Prostate gland (tissue), 2 donors: Measurements from ENCODE around the gene RHOT1.

Source experiments
- POLR2AphosphoS5 ChIP-seq: sonication (generic); formaldehyde crosslinking; IDR thresholded peaks from one replicate; pipeline ENCODE4 v1.6.1; 2017; ENCODE audit warnings: antibody characterized with exemption
- TF ChIP-seq, protein P1 (sequence below), 4 experiments: fragments of 200-600 bp in 2 of 4; fragments of 450-650 bp in 2 of 4; sonication (generic) in 2 of 4; IDR thresholded peaks; 1 replicate in 3 of 4; 2 replicates in 1 of 4; pipeline ENCODE4 v1.5.1; 2016 to 2019; ENCODE audit warnings: antibody characterized with exemption in 4 of 4, mild to moderate bottlenecking in 2 of 4, moderate library complexity in 2 of 4

DNA sequence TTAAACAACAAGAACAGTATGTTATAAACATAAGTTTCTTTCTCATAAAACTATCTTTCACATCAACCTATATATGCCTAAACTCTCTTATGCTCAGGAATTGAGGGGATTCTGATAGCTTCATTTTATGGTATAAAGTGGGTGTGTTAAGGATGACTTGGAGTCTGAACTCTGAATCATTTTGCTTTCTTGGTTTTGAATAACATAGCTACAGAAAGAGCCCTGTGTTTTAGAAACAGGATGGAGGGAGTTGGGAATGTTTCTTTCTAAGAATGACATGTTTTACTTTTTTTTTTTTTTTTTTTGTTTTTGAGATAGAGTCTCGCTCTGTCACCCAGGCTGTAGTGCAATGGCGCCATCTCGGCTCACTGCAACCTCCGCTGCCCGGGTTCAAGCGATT lies 50.1 kb downstream of the RHOT1 start:
- TF ChIP-seq, protein P1, sequence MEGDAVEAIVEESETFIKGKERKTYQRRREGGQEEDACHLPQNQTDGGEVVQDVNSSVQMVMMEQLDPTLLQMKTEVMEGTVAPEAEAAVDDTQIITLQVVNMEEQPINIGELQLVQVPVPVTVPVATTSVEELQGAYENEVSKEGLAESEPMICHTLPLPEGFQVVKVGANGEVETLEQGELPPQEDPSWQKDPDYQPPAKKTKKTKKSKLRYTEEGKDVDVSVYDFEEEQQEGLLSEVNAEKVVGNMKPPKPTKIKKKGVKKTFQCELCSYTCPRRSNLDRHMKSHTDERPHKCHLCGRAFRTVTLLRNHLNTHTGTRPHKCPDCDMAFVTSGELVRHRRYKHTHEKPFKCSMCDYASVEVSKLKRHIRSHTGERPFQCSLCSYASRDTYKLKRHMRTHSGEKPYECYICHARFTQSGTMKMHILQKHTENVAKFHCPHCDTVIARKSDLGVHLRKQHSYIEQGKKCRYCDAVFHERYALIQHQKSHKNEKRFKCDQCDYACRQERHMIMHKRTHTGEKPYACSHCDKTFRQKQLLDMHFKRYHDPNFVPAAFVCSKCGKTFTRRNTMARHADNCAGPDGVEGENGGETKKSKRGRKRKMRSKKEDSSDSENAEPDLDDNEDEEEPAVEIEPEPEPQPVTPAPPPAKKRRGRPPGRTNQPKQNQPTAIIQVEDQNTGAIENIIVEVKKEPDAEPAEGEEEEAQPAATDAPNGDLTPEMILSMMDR (IDR thresholded peaks at IDR 0.05) = no peak
- TF ChIP-seq POLR2AphosphoS5 = no peak
